NOMO-1 (cell line): ENCODE data around the gene MGRN1.

Source experiments
- DNase-seq, 2 experiments: peaks; one replicate each; lab custom pipeline; 2025; ENCODE audit not compliant: unreplicated experiment in 2 of 2; lab: John Stamatoyannopoulos, UW

Gene MGRN1

GRCh38 chr16:4624015-4624826 lies at the start of gene MGRN1:
TSS of gene MGRN1 (plus strand) at chr16:4624826. CDS start at chr16:4624961, 135 bp downstream.
- DNase-seq = peak; percentile 94 to 96

- DNase-seq = no peak
Measured at GRCh38 chr16:4574919-4575705, 49.5 kb upstream of the MGRN1 start.

- no peak for DNase-seq
Measured at GRCh38 chr16:4576008-4576407, 48.6 kb upstream of the MGRN1 start.

GRCh38 chr16:4578961-4579530 lies 45.6 kb upstream of the MGRN1 start:
- no peak for DNase-seq

GRCh38 chr16:4580250-4580649 lies 44.4 kb upstream of the MGRN1 start:
- DNase-seq = no peak

- DNase-seq = no peak
Measured at GRCh38 chr16:4583906-4584305, 40.7 kb upstream of the MGRN1 start.

GRCh38 chr16:4586291-4586690 lies 38.3 kb upstream of the MGRN1 start:
- DNase-seq = no peak

- no peak for DNase-seq
Measured at GRCh38 chr16:4588386-4588785, 36.2 kb upstream of the MGRN1 start.

- no peak for DNase-seq
Measured at GRCh38 chr16:4588961-4589360, 35.7 kb upstream of the MGRN1 start.

GRCh38 chr16:4591191-4591590 lies 33.4 kb upstream of the MGRN1 start:
- DNase-seq = no peak

GRCh38 chr16:4591706-4592470 lies 32.7 kb upstream of the MGRN1 start:
- no peak for DNase-seq

- no peak for DNase-seq
Measured at GRCh38 chr16:4593086-4593485, 31.5 kb upstream of the MGRN1 start.

GRCh38 chr16:4594433-4595410 lies 29.9 kb upstream of the MGRN1 start:
- DNase-seq = no peak

GRCh38 chr16:4597174-4597573 lies 27.5 kb upstream of the MGRN1 start:
- no peak for DNase-seq

GRCh38 chr16:4599037-4599436 lies 25.6 kb upstream of the MGRN1 start:
- no peak for DNase-seq

GRCh38 chr16:4599545-4599944 lies 25.1 kb upstream of the MGRN1 start:
- DNase-seq = no peak

GRCh38 chr16:4601036-4601863 lies 23.4 kb upstream of the MGRN1 start:
- DNase-seq = no peak

- no peak for DNase-seq
Measured at GRCh38 chr16:4601864-4602186, 22.8 kb upstream of the MGRN1 start.

GRCh38 chr16:4602331-4602730 lies 22.3 kb upstream of the MGRN1 start:
- DNase-seq = no peak
